Astrocyte (in vitro differentiated cells and primary cell): ENCODE measurements around the gene CLCA4.

ENCODE experiments used
- CTCF ChIP-seq: IDR thresholded peaks from 2 replicates; pipeline ENCODE4 v1.5.1; 2011; ENCODE audit warnings: low read depth, mild to moderate bottlenecking, inconsistent platforms, low read length, moderate library complexity; ENCODE audit not compliant: insufficient read depth
- EZH2 ChIP-seq: IDR thresholded peaks from 2 replicates; pipeline ENCODE4 v1.6.1; 2012; ENCODE audit warnings: mild to moderate bottlenecking, low read length, inconsistent platforms; ENCODE audit not compliant: insufficient read depth

GRCh38 chr1:86582161-86582560 is 35.3 kb downstream of the CLCA4 start:
- TF ChIP-seq EZH2 (no peak), CTCF (no peak)
